Stimulated activated CD4-positive, alpha-beta T cell treated with anti-CD3 and anti-CD28 coated beads, Interleukin-1b, Interleukin-23, amount 100 ng/mL, for 1 hour (primary cell): ENCODE measurements around the gene TPTE2.
A peak's percentile ranks its signal among the peaks of the same experiment; 100 is the strongest.
"Not testable (repeated sequence)": the region's sequence is repeated elsewhere in the genome, so short reads cannot be mapped to it uniquely, and the experiment has no call there.

Experiments used
- DNase-seq, 2 donors: peaks; one replicate each; pipeline ENCODE4 v3.0.0-alpha.2; 2020; ENCODE audit warnings: low read depth in 2 of 2

Gene TPTE2

DNA sequence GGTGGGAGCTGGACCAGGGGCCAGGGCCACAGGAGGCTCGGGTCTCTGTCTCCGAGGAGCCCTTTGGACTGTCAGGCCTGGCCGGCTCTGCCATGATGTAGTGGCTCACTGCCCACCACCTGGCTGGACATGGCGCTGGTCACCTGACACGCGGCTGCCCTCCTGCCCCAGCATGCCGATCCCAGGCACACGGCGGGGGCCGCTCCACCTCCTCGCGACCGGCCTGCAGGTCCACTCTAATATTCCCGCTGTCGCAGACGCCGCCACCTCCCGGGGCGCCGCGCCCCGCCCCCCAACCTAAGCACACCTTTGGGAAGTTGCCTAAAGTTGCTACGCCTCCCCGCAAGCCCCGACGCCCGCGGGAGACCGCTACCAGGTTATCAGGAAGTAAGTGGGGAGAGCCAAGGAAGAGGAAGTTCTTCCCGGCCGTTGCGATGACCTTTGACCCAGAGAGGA lies at the start of gene TPTE2:
Gene TPTE2 (minus strand): TSS at position 406 of the 456 bp plus-strand sequence. CDS start 58,298 bp downstream, outside the sequence.
- not testable (repeated sequence) for DNase-seq

DNA sequence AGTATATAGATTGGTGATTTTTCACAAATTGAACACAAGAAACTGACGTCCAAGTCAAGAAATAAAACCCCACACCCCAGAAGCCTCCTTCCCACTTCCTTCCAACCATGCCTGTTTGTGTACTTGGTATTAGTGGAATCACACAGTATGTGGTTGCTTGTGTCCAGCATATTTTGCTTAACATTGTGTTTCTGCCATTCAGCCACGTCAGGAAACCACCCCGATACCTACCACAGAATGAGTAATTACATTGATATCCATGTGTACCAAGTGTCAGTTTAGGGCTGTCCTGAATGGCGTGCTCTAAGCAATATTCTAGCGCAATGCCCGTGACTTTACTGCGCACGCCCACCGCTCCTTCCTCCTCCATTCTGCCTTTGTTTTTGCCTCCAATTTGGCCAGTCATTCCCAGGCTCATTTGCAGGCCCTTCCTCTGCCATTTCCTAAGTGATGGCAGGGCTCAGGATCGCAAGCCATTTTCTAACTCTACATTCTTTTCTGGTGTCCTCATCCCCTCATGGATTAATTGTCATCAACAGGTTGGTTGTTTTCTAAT lies 46.3 kb upstream of the TPTE2 start:
- DNase-seq = no peak

DNA sequence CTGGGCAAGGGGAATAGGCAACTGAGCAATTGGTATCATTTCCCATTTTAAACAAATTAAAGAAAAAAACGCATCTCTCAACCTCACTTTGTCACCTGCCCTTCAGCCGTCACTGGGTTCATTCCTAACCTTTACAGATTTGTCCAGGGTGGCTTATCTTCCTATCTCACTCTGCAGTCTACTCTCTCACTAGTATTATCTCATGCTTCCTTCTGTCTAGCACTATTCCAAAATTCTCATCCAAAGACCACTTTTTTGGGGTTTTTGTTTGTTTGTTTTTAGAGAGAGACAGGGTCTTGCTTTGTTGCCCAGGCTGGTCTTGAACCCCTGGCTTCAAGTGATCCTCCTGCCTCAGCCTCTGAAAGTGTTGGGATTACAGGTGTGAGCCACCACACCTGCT lies 45.4 kb upstream of the TPTE2 start:
- DNase-seq = no peak

DNA sequence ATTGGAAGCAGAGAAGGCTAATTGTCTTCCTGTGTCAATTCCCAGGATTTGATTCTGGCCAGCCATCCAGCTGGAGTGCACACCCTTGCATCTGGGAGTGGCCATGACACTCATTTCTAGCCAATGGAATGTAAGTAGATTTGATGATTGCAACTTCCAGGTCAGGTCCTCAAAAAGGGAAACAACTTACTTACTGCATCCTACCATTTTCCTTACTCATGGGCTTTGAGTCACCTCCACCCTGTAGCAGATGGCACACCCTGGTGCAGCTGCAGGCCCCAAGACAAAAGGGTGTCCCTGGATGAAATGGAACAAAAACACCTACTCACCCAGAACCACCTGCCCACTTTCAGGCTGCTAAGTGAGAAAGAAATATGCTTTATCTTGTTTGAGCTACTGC lies 44.8 kb upstream of the TPTE2 start:
- DNase-seq = no peak

DNA sequence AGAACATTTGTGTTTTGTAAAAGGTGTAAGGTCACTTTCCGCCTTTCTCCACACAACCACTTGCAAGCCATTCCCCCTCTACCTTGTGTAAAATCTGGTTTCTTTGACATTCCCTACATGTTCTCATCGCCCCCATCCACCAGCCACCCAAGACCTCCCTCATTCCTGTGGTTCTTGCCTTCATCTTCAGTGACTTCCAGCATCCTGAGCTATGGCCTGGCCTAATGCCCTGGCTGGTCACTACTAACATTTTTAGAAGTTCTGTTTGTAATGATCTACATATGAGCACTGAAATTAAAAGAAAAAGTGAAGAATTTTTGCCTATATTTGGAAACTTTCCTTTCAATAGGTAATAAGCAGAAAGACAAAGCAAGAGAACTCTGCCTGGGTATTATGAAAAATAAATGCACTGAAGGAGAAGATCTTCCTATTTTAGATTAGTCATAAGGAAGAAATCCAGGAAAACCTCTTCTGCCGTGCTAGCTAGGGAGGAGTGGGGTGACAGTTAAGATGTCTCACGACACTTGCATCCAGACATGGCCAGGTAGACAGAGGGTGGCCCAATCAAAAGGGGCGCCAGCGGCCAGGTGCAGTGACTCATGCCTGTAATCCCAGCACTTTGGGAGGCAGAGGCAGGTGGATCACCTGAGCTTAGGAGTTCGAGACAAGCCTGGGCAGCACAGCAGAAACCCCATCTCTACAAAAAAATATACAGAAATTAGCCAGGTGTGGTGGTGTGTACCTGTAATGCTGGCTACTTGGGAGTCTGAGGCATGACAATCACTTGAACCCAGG lies 44.0 kb upstream of the TPTE2 start:
- DNase-seq = no peak

DNA sequence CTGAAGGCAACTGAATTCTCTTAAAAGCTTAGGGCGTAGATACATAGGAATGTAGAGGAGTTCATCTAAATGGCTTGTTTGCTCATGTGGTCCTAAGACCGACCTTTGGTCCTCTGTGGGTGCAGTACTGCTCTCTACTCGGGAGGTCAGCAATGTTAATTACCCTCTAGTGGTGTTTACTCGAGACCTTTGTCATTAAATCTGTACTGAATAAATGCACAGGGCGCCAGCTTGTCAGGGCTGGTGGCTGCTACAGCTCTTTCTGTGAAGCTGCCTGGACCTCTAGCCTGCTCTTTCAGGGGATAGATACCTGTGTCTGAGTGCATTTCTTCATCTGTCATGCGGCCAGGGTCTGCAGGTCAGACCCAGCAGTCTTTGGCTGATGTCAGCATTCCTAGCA lies 43.0 kb upstream of the TPTE2 start:
- DNase-seq = no peak

DNA sequence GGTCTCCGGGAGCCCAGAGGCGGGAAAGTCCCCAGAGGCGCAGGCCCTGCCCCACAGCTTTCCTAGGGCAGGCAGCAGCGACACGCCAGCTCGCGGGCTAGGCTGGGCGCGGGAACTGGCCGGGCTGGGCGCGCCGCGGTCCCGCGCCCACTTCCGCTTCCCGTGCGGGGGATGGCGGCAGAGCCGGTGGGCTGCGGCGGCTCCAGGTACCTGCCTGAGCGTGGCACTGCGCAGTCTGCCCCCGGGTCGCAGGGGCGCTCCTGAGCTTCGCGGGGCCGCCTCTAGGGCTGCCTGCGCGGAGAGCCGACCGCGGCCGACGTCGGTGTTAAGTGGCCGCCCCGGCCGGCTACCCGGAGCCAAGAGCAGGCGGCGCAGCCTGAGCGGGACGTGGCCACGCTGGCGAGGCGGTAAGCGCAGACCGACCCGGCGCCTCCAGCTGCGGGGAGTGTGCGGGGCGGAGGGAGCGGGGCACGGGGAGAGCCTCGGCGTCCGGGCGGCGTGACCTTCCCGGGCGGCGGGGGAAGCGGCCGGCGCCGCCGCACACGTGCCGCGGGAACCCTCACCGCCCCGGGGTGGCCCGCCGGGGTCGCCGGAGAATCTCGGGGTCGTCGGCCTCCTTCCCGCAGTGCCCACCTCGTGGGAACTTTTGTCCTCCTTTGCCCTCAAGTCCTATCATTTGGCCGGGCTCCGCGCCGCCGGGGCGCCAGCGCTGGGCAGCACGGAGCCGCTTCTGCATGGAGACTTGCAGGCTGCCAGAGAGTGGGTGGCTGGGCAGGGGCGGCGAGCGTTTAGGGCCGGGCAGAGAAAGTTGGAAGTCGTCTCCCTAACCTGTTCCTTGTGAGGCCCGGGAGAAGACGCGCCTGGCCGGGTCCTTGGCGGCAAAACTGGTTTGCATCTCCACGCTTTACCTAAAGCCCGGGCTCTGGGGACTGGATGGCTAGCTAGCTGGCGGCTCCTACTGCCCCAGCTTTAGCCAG lies 40.7 kb upstream of the TPTE2 start:
- no peak for DNase-seq

DNA sequence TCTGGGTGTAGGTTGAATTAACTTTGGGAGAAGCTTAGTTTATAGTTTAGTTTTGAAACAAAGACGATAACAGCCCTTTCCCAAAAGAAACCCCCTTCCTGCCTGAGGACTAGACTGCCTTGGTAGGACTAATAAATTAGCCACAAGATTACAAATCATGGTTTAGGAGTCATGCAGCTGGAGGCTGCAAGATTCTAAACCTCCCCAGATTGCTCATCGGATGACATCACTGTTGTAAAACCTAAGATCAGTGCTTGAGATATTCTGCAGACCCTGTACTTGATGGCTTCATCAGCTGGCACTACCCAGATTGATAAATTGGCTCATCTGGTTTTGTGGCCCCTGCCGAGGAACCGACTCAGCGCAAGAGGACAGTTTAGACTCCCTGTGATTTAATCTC lies 36.2 kb upstream of the TPTE2 start:
- no peak for DNase-seq

DNA sequence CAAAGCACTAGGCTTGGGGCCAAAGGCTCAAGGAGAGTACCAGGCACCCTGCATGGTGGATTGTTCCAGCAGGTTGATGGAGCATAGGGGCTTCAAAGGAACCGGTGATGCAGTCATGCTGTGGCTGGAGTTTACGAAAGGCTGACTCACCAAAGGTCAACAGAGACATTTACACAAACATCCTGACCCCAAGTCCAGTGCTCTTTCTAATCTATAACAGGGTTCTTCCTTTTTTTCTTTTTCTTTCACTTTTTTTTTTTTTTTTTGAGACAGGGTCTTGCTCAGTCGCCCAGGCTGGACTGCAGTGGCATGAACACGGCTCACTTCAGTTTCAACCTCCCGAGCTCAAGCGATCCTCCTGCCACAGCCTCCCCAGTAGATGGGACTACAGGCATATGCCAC lies 35.6 kb upstream of the TPTE2 start:
- no peak for DNase-seq

DNA sequence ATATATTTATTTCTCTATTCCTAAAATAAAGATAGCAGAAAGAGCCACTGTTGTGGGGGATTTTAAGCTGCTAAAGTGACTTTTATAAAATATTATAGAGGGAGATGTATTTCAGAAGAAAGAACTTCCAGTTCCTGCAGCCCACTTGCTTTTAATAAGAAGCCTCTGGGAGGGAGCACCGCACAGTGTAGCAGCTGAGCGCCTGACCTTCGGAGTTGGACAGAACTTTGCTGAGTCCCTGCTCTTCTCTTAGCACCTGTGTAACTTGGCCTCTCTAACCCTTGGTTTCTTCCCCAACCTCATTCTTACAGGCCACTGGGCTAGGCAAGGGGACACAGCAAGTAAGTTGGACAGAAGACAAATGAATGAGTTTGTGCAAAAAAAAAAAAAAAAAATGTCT lies 34.8 kb upstream of the TPTE2 start:
- no peak for DNase-seq

DNA sequence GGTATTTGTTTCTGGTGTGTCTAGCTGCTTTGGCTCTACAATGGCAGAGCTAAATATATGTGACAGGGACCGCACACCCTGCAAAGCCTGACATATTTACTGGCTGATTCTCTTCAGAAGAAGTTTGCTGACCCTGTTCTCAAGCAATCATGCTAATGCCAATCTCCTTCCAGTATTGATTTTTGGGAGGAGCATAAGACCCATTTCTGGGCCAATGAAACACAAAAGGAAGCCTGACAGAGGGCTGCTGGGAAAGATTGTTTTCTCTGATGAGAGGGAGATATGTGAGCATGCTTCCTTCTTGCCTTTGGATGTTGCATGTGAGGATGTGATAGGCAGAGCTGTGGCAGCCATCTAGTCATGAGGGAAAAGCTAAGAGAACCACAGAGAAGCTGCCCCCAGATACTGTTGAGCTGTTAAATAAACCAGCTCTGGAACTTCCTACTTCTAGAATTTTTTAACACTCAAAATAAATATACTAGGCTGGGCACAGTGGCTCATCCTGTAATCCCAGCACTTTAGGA lies 31.4 kb upstream of the TPTE2 start:
- DNase-seq = no peak

DNA sequence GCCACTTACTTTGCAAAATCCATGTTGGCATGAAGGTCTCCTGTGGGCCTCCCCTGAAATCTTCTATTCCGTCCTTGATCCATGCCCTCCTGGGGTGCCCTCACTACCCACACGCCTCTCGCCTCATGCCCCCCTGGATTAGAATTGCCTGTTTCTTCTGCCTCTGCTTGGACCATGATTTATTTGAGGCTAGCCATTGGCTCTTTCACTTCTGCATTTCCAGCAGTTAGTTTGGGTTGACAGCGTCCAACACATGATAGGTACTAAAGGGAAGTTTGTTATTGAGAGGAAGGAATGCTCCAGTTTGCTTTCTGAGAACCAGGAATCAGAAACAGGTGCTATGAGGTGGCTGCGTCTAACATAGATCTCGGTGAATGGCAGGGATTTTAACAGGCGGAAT lies 30.5 kb upstream of the TPTE2 start:
- no peak for DNase-seq

DNA sequence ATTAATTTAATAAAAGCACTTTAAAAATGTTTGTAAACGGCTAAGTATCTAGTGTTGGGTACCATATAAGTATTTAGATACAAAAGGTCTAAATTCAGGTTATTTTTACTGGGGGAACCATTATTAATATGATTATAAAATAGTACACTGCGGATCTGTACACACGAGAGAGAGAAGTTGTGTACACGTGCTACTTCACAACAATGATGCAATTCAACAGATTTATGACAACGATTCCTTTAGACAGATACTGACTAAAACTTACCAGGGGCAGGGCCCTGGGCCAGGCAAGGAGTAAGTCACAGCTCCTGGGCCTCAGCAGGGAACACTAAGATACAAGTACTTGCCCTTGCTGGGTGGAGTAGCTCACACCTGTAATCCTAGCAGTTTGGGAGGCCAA lies 29.1 kb upstream of the TPTE2 start:
- no peak for DNase-seq

DNA sequence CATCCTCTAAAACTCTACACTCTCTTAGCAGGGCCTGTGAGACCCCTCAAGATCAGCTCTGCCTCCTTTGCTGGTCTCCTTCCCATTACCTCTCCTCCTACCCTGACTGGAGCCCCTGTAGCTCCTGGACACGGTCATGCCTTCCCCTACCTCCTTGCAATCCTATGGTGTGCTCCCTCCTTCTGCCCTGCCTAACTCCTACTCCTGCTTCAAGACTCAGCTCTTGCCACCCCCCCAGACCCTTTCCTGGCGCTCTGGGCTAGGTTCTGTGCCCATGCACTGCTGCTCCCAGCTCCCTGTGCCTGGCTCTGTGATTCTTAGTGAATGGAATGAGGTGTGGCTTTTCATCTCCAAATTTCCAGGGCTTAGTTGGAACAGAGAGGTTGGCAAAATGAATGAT lies 28.0 kb upstream of the TPTE2 start:
- no peak for DNase-seq

DNA sequence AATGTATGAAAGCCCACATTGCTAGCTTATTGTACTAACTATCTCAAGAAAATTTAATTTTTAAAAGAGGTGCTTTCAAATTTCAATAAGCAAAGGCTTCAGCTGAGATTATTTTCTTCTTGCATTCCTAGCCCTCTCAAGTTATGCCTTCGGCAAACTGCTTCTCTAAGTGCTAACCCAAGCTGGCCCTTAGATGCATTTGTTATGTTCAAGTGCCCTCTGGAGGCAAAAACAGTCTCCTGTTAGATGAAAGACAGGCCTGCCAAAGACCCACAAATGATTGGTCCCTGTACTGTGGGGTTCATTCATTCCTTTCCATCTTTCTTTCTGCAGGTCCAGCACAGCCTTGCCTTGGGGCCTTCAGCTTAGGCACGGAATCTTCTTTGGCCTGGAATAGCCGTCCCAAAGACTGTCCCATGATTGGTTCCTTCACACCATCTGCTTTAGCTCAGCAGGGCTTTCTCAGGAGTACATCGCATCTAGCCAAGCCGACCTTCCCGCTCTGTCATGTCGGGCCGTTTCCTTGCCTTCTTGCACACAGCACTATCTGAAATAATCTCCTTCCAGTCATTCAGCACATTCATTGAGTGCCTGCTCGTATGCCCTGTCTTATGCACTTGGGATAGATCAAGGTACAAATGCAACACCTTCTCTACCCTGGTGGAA lies 26.4 kb upstream of the TPTE2 start:
- no peak for DNase-seq

DNA sequence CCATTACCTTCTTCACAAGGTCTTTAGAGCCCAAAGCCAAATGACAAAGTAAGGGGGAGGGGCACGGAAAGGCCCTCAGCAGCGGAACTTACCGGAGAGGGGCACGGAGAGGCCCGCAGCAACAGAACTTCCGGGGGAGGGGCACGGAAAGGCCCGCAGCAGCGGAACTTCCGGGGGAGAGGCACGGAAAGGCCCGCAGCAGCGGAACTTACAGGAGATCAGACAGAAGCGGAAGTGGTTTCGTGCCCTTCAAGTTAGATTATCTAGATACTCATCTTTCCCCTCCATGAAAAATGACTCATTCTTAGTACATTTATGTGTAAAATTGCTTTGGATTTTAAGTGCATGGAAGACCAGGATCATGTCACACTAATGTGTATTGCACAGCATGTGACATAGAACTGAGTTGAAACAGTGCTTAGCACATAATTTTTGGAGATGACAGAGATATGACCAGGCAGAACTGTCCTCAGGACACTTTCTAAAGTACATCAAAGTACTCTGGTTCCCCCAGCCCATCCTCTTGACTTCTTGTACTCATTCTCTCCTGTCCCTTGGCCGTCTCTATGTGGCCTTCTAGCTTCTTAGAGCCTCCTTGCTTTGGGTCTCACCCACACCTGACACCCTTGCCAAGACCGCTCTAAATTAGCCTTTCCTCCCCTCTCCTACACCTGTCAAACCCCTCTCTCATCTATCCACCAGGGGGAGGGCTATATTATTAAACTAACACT lies 25.7 kb upstream of the TPTE2 start:
- DNase-seq = peak; percentile 27 to 51

DNA sequence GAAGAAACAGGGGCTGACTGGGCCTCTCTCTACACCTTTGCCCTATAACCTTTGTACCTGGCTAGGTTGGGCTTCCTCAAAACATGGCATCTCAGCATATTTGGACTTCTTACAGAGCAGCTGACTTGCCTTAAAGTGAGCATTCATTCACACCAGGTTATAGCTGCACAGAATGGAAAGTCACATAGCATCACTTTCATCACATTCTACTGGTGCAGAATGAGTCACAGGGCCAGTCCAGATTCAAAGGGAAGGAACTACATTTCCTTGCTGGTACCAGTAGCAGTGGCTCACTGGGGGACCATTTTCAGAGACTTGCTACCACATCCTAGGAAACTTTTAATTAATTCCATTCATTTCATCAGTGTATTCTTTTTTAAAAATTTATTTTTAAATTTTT lies 20.3 kb upstream of the TPTE2 start:
- DNase-seq = no peak

DNA sequence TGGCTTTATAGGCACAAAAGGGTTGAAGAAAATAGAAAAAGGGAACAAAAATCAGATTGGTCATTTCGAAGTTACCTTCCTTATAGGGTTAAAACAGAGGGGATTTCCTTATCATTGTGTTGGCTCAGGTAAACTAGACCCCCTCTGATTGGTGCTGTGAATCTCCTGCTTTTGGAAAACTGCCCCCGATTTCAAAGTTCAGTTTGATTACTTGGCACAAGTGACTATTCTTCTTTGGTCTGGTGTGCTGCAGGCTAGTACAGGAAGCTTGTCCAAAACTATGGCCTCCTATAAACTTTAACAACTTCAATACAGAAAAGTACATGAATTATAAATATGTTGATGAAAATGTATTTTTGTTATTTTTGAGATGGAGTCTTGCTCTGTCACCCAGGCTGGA lies 13.9 kb upstream of the TPTE2 start:
- DNase-seq = no peak

DNA sequence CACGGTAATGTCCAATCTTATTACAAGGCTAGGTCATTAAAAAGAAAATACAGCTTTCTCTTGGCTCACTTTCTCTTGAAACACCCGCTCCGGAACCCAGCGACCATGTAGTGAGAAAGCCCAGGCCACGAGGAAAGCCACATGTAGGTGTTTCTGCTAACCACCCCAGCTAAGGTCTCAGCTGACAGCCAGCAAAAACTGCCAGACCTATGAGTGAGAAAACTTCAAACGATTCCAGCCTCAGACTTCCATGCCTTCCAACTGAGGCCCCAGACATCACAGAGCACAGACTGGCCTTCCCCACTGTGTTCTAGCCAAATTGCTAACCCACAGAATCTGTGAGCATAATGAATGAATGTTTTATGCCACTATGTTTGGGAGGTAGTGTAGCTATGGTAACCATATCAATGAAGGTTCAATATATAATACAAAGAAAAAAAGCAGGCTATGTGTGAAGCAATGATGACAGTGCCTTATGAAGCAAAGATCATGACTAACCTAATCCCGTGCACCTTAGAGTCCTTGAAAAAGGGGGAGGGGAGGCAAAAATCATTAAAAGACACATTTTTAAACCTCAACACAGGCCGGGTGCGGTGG lies 11.9 kb upstream of the TPTE2 start:
- DNase-seq = no peak

DNA sequence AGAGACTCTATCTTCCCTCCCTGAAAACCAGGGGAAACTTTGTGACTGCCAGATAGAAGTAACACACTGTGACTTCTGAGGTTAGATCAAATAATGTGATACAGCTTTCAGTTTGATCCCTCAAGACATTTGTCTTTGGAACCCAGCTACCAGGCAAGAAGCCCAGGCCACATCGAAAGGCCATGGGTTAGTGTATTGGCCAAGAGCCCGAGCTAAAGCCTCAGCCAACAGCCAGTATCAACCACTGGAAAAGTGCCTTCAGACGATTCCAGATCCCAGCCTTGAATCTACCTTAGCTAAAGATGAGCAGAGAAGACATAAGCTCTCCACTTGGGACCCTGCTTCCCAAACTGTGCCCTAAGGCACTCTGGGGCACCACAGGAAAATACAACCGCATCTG lies 10.9 kb upstream of the TPTE2 start:
- DNase-seq = no peak
